Right cardiac atrium (tissue), 5 donors: ENCODE results near the gene GABBR2. TPM values are rescaled to one million over a fixed set of nuclear protein-coding genes. Genes with fewer than 3 reads are reported as not detected.

Source experiments
- ATAC-seq, 2 donors: fragments of 200-7000 bp; cut with Tn5 transposase; one replicate each; pipeline versions ENCODE4 v1.8.0 to v1.9.1; 2020; ENCODE audit warnings: moderate library complexity in 2 of 2, mild to moderate bottlenecking in 1 of 2
- DNase-seq, 3 donors: peaks; one replicate each; pipeline ENCODE4 v3.0.0-alpha.2; 2020
- H3K27ac ChIP-seq: one replicate; pipeline ENCODE4 v1.5.1; 2013; ENCODE audit warnings: mild to moderate bottlenecking, low read length, control low read depth, moderate library complexity
- H3K27me3 ChIP-seq: one replicate; pipeline ENCODE4 v1.6.1; 2013; ENCODE audit not compliant: control insufficient read depth, insufficient read depth
- H3K4me1 ChIP-seq: one replicate; pipeline ENCODE4 v1.6.1; 2013; ENCODE audit warnings: low read length; ENCODE audit not compliant: control insufficient read depth, insufficient read depth
- H3K4me3 ChIP-seq: one replicate; pipeline ENCODE4 v1.5.1; 2013; ENCODE audit warnings: low read length, control low read depth
- H3K9me3 ChIP-seq: one replicate; pipeline ENCODE4 v1.6.1; 2013; ENCODE audit warnings: low read length; ENCODE audit not compliant: control insufficient read depth
- WGBS: extraction: QIAGEN DNeasy Blood & Tissue Kit; methylation state at CpG from one replicate; pipeline ENCODE4 v1.1.7; 2013; 5-methylcytosine and 5-hydroxymethylcytosine counted together
- intact Hi-C, 4 donors: fragments of 100-400 bp; cut with DNase I; formaldehyde crosslinking; loops; one replicate each; pipeline versions ENCODE4 v1.11.0 to v1.14.0; 2022 to 2023
- polyA plus RNA-seq: library from polyadenylated mRNA; stranded (reverse); fragments of 200-250 nt; gene quantifications from one replicate; pipeline ENCODE4 v1.2.3, GENCODE V29; 2013
- total RNA-seq, 4 donors: library from RNA; stranded (reverse); fragmentation: NEBNext Ultra II Directional; extraction: Animal tissue kit (Norgen Biotek cat#: 25700); gene quantifications; one replicate each; pipeline ENCODE4 v1.2.1, GENCODE V29; 2021
- donor health status: healthy with polysubstance abuse.
- donor health status: DM: no; HTN: yes; CAD: no.
- donor health status: DM: no; HTN: no; CAD: no.
- donor health status: DM: no; HTN: yes; CAD: no; lungs with severe emphysema.
- donor health status: DM: yes; HTN: yes; CAD: no.

The GABBR2 gene
- total and polyA plus RNA-seq, 5 donors: not detected

DNA sequence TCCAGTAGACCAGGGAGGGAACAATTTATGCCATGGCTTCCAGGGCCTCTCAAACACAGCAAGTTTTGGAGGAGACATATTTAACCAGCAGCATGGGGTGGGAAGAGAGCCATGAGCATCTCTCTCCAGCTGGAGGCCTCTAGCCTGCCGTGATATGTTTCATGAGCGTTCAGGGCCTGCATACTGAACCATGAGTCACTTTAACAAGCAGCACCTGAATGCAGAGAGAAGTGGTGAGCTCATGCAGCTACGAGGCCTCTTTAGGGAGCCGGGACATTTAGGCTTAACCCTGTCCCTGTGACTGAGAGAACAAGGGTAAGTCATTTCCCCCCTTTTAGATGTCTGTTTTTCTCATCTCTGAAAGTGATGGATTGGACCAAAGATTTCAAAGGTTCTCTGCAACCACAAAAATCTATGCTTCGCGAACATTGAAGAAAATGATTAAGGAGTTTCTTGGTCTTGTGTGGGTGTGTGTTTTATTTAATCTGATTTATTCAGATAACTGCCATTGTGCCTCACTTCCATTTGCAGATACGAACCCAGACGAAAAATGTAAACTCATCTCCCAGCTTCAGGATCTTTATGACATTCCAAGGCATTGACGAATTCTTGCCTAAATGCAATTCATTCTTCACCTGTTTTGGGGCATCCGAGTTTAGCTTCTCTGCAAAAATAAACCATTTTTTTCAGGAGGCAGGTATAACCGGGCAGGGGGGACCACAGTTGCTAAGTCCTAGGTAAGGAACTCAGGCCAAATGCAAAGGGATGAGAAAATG lies 157.0 kb downstream of the GABBR2 start:
- H3K27ac ChIP-seq: no peak overlapping the region
- ATAC-seq (no peak), DNase-seq (no peak)
- no peaks in the 10 kb centered on the region for H3K27me3 ChIP-seq
- WGBS: 76% methylated on average over 11 of the region's 11 CpGs
- H3K9me3 ChIP-seq: no peaks in the 10 kb centered on the region
- H3K4me3 ChIP-seq: no peak overlapping the region
- intact Hi-C loops: no loop called here
- no peaks in the 10 kb centered on the region for H3K4me1 ChIP-seq

DNA sequence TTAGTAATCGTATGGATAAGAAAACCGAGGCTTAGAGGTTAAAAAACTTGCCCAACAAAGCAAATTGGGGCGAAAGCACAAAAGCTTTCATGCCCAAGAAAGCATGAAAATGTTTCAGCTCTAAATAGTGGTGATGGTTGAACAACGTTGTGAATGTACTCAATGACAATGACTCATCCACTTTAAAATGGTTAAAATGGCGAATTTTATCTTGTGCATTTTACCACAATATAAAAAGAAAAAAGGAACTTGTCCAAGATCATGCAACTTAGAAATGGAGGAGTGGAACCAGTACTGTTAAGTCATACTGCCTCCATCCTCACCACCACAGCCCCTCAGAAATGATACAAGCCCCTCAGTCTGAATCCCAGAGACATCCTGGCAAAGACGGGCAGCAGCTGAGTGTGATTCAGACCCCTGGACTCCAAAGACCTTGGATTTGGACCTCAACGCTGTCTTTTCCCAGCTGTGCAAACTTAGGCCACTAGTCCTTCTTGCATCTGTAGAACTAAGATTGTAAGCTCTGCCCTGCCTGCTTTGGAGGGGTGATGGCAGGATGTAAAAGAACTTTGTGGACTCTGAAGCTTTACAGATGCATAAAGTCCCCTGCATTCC lies 158.4 kb downstream of the GABBR2 start:
- Histone ChIP-seq H3K4me1 (no peaks in the 10 kb centered on the region), H3K27ac (no peak overlapping the region), H3K4me3 (no peak overlapping the region), H3K27me3 (no peaks in the 10 kb centered on the region), H3K9me3 (no peaks in the 10 kb centered on the region)
- intact Hi-C loops: no loop called here
- ATAC-seq (no peak), DNase-seq (no peak)
- WGBS: 72% methylated on average over 7 of the region's 7 CpGs

DNA sequence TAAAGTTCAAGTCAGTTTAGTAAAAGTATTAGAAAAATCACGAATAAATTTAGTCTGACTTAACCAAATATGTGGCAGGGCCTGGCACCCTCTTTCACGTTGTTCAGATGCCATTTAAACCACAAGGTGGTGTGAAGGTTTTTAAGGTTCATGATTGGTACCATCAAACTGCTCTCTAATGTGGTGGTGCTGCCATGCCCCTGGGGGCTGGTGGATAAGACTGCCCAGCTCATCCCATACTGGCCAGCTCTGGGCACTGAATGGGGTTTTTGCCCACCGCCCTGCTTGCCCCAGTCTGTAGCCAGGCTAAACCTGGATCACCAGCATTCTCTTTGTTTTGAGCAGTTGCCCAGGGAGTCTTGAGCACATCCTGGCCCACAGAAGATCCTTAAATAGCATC lies 159.3 kb downstream of the GABBR2 start:
- 78% methylated on average over 3 of the region's 3 CpGs for WGBS
- Histone ChIP-seq H3K9me3 (no peaks in the 10 kb centered on the region), H3K27me3 (no peaks in the 10 kb centered on the region), H3K4me1 (no peaks in the 10 kb centered on the region), H3K4me3 (no peak overlapping the region), H3K27ac (no peak overlapping the region)
- intact Hi-C loops: no loop called here
- ATAC-seq (no peak), DNase-seq (no peak)

DNA sequence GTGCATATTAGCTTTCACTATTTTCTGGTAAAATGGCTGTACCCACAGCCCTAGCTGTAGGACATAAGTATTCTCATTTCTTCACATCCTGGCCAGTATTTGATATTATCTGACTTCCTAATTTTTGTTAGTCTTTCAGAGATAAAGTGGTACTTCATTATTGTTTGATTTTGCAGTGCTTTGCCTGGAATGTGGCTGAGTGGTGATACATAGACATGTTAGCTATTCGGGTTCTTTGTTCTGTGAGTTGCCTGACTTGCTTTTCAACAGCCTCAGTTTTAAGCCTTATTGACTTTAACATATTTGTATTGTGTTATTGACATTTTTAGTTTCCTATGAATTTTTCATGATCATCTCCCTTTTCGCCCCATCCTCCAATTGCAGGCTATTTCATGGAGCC lies 161.1 kb downstream of the GABBR2 start:
- intact Hi-C loops: loop anchor here in 1 of 4 donors (2.0 kb wide), 1 partner anchor 21 kb away; no protein-coding TSS in a partner anchor
- no peak overlapping the region for H3K27ac ChIP-seq
- no peaks in the 10 kb centered on the region for H3K9me3 ChIP-seq
- no peak overlapping the region for H3K4me3 ChIP-seq
- WGBS: no CpG with 5 or more reads among the region's 2 CpGs
- H3K4me1 ChIP-seq: no peaks in the 10 kb centered on the region
- ATAC-seq: no peak
- DNase-seq: no peak
- no peaks in the 10 kb centered on the region for H3K27me3 ChIP-seq

DNA sequence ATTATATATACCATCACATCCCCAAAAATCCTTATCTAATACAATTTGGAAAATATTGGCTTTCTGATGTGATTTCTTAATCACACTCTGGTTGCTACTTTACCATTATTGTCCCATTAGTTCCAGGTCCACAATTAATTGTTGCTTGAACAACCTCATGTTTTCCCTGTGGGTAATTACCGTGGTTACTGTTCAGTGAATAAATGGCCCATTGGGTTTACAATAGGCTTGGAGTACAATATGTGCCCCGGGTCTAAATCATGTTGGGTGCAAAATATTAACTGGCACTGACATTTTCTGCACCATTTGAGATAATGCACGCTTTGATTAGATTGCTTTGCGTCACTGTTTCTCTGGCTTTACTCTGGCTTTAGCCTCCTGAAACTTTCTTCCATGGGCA lies 163.7 kb downstream of the GABBR2 start:
- WGBS: 65% methylated on average over 4 of the region's 4 CpGs
- ATAC-seq: no peak

DNA sequence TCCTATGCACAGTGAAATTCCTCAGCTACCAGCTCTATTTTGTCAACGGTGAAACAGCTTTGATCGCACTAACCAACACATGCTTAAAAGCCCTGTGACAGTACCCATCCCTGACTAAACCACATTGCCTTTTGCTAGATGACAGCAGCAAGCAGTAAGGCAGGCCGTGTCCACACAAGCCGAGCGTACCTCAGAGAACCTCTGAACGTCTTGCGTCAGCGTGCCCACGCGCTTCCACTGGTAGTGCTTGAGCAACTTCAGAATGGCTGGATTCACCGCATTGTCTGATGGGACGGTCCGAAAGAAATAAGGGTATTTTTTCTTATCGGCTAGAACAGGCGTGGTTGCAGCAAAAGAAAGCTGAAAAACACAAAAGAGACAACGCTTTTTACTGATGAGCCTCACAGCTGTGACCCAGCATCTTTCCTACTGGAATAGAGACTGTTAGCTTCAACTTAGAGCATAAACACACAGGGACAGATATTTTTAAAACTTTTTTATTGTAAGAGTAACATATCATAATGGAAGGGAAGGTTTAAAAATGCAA lies 167.0 kb downstream of the GABBR2 start:
- WGBS: 83% methylated on average over 16 of the region's 16 CpGs
- H3K4me3 ChIP-seq: no peak overlapping the region
- no peaks in the 10 kb centered on the region for H3K27me3 ChIP-seq
- DNase-seq: no peak
- no peaks in the 10 kb centered on the region for H3K4me1 ChIP-seq
- H3K9me3 ChIP-seq: no peaks in the 10 kb centered on the region
- intact Hi-C loops: no loop called here
- no peak overlapping the region for H3K27ac ChIP-seq
- no peak for ATAC-seq

More for the DNA sequence above, 163.7 kb downstream of the GABBR2 start:
- no peak overlapping the region for H3K4me3 ChIP-seq
- H3K27me3 ChIP-seq: no peaks in the 10 kb centered on the region
- intact Hi-C loops: no loop called here
- H3K27ac ChIP-seq: no peak overlapping the region
- no peaks in the 10 kb centered on the region for H3K9me3 ChIP-seq
- no peaks in the 10 kb centered on the region for H3K4me1 ChIP-seq
- no peak for DNase-seq

DNA sequence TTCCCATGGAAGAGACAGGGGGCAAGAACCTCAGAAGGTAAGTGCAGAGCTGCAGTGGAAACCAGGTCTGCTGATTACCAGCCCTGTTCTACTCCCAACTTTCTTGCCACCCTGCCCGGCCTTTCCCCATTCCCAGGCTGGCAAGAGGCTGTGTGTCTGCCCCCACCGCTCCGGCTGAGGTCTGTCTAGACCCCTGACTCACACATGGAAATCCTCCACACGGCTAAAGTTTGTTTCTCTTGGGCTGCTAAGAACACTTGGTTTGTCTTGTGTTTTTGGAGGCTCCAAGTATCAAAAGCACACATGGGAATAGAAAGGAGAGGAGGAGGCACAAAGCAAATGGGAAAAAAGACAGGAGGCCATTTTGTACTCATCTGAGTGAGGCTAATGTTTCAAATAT lies 168.3 kb downstream of the GABBR2 start:
- H3K27ac ChIP-seq: no peak overlapping the region
- no peak overlapping the region for H3K4me3 ChIP-seq
- H3K27me3 ChIP-seq: no peaks in the 10 kb centered on the region
- DNase-seq (no peak), ATAC-seq (no peak)
- WGBS: 84% methylated on average over 4 of the region's 4 CpGs
- intact Hi-C loops: no loop called here
- no peaks in the 10 kb centered on the region for H3K4me1 ChIP-seq
- no peaks in the 10 kb centered on the region for H3K9me3 ChIP-seq

DNA sequence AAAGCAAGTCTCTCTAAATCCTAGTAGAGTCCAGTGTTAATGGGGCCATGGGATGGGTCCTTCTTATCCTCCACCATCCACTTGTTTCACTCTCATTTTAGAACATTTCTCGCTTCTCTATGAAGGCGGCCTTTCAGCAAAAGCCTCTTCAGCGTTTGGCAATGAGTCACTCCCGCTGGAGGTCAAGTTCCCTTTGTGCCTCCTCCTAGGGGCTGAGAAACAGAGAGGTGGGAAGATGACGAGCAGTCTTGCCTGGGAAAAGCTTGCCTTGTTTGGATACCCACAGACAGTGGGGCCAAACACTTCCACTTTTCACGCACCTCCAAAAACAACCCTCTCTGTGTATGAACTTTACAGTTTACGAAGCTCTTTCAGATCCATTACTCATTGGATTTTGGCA lies 168.8 kb downstream of the GABBR2 start:
- ATAC-seq: no peak
- intact Hi-C loops: no loop called here

DNA sequence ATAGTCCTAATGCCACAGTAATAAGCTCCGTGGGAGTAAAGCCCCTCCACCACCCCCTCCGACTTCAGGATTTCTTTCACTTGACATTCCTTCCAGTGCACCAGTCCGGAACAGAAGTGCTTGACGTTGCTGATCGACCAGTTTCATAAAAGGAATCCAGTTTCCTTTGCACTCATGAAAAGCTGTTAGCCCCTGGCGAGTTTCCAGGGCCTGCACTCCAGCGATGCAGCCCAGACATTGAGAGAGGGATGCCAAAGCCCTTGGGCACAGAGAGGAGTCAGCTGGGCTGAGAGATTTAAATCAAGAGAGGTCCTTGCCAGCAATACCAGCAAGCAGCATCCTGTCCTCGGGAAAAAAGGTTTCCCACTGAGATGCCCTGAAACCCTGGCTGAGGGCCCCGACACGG lies 170.1 kb downstream of the GABBR2 start:
- no peak for DNase-seq
- no peaks in the 10 kb centered on the region for H3K27me3 ChIP-seq
- WGBS: 36% methylated on average over 10 of the region's 10 CpGs
- H3K4me1 ChIP-seq: no peaks in the 10 kb centered on the region
- no peak overlapping the region for H3K27ac ChIP-seq
- no peaks in the 10 kb centered on the region for H3K9me3 ChIP-seq
- ATAC-seq: no peak
- intact Hi-C loops: no loop called here
- no peak overlapping the region for H3K4me3 ChIP-seq

More for the DNA sequence above, 168.8 kb downstream of the GABBR2 start:
- no peaks in the 10 kb centered on the region for H3K9me3 ChIP-seq
- DNase-seq: no peak
- H3K4me1 ChIP-seq: no peaks in the 10 kb centered on the region
- 73% methylated on average over 7 of the region's 7 CpGs for WGBS
- H3K27me3 ChIP-seq: no peaks in the 10 kb centered on the region
- H3K4me3 ChIP-seq: no peak overlapping the region
- no peak overlapping the region for H3K27ac ChIP-seq

DNA sequence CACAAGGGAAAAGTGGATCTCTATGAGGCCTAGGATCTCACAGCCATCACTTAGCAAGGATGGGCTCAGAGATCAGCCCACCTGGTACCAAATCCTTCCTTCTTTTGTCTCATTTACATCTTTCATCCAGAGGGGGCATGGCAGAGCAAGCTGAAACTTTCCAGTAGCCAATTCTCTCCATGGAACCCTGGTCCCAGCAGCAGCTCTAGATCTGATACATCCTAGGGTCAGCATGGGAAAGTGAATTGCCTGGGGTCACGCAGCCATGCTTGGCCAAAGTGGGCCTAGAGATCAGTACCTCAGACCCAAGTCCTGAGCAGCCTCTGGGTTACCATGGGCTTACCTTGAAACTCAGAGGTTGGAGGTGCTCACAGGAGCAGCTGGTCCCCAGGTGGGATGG lies 170.5 kb downstream of the GABBR2 start:
- intact Hi-C loops: no loop called here
- Histone ChIP-seq H3K27ac (no peak overlapping the region), H3K4me1 (no peaks in the 10 kb centered on the region), H3K9me3 (no peaks in the 10 kb centered on the region), H3K4me3 (no peak overlapping the region), H3K27me3 (no peaks in the 10 kb centered on the region)
- 94% methylated on average over 1 of the region's 1 CpG for WGBS
- ATAC-seq (no peak), DNase-seq (no peak)

DNA sequence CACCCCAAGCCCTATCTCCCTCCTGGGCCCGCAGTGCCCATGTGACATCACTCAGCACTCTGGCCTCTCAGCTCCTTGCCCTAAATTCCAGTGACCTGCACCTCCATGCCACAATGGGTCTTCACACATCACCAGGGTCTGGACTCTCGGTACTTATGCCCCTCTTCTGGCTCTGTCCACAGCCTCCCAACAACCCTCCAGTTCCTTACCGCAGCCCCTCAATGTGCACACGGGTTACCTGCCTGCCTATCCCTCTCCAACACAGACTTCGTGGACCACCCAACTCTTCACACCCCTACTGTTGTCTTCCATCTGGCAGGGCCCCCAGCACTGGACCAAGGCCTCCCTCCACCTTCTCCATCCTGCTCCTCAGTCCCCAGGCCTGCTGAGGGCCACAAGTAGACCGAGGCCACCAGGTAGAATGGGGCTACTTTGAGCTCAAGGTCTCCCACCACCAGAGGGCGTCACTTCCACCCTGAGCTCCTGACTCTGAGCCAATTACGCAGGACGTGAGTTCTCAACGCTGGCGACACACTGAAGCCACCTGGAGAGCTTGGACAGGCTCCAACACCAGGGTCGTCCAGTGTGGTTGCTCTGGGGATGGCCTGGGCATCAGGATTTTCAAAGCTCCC lies 172.1 kb downstream of the GABBR2 start:
- no peaks in the 10 kb centered on the region for H3K27me3 ChIP-seq
- no peak overlapping the region for H3K4me3 ChIP-seq
- no peak overlapping the region for H3K27ac ChIP-seq
- intact Hi-C loops: no loop called here
- 48% methylated on average over 12 of the region's 12 CpGs for WGBS
- H3K4me1 ChIP-seq: no peaks in the 10 kb centered on the region
- ATAC-seq (no peak), DNase-seq (peak in 1 of 3 donors; percentile 40)
- H3K9me3 ChIP-seq: no peaks in the 10 kb centered on the region
